ENCODE results near the gene IGFALS. TPM values are rescaled to one million over a fixed set of nuclear protein-coding genes. Genes with fewer than 3 reads are reported as not detected.

Gene IGFALS
- total and polyA plus RNA-seq, 2 experiments from 2014 or later, result 1.3 to 2.1 TPM

- H3K27me3 ChIP-seq, result no peaks in the 10 kb centered on the region
- no peak overlapping the region for H3K4me3 ChIP-seq
- TF ChIP-seq, protein P1, sequence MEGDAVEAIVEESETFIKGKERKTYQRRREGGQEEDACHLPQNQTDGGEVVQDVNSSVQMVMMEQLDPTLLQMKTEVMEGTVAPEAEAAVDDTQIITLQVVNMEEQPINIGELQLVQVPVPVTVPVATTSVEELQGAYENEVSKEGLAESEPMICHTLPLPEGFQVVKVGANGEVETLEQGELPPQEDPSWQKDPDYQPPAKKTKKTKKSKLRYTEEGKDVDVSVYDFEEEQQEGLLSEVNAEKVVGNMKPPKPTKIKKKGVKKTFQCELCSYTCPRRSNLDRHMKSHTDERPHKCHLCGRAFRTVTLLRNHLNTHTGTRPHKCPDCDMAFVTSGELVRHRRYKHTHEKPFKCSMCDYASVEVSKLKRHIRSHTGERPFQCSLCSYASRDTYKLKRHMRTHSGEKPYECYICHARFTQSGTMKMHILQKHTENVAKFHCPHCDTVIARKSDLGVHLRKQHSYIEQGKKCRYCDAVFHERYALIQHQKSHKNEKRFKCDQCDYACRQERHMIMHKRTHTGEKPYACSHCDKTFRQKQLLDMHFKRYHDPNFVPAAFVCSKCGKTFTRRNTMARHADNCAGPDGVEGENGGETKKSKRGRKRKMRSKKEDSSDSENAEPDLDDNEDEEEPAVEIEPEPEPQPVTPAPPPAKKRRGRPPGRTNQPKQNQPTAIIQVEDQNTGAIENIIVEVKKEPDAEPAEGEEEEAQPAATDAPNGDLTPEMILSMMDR (IDR thresholded peaks at IDR 0.05; ENCODE audit: low read depth, low read length), result peak; percentile 35
- H3K27ac ChIP-seq, result no peak overlapping the region
- peak; percentile 58 to 70 for DNase-seq (ENCODE audit: low read depth in 1 of 2, low spot score in 1 of 2)
- peaks cover 14% of the 10 kb centered on the region for H3K4me1 ChIP-seq (ENCODE audit: low read depth)
- peaks cover 9% of the 10 kb centered on the region for H3K36me3 ChIP-seq
- no peaks in the 10 kb centered on the region for H3K9me3 ChIP-seq (ENCODE audit: low read depth)
Observed at GRCh38 chr16:1823821-1824220, 30.3 kb upstream of the IGFALS start.

DNA sequence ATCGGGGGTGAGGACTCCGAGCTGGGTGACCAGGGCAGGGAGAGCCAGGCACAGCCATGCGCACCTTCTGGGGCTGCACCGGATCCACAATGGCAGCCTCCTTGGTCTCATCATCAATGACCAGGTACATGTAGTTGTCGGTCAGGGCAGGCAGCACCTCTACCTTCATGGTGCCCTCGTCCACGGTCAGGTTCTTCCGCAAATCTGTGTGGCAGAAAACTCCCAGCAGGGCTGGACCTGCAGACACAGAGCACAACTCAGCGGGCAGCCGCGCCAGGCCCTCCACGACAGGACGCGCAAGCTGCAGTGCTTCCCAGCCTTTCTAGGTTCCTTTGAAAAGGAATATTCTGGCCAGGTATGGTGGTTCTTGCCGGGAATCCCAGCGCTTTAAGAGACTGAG is 29.3 kb upstream of the IGFALS start:
- peaks cover 9% of the 10 kb centered on the region for H3K36me3 ChIP-seq
- H3K27me3 ChIP-seq, result no peaks in the 10 kb centered on the region
- DNase-seq (ENCODE audit: low read depth in 1 of 2, low spot score in 1 of 2), result no peak
- H3K9me3 ChIP-seq (ENCODE audit: low read depth), result no peaks in the 10 kb centered on the region
- no peak overlapping the region for H3K4me3 ChIP-seq
- TF ChIP-seq, protein P1 (IDR thresholded peaks at IDR 0.05; ENCODE audit: low read depth, low read length), result no peak
- H3K27ac ChIP-seq, result no peak overlapping the region
- H3K4me1 ChIP-seq (ENCODE audit: low read depth), result peaks cover 5% of the 10 kb centered on the region

- Histone ChIP-seq H3K27ac (no peak overlapping the region), H3K4me3 (no peak overlapping the region), H3K4me1 (ENCODE audit: low read depth) (peaks cover 3% of the 10 kb centered on the region), H3K36me3 (peaks cover 9% of the 10 kb centered on the region), H3K27me3 (no peaks in the 10 kb centered on the region), H3K9me3 (ENCODE audit: low read depth) (no peaks in the 10 kb centered on the region)
- DNase-seq (ENCODE audit: low read depth in 1 of 2, low spot score in 1 of 2), result no peak
- TF ChIP-seq, protein P1 (IDR thresholded peaks at IDR 0.05; ENCODE audit: low read depth, low read length), result no peak
Observed at GRCh38 chr16:1821861-1822611, 28.5 kb upstream of the IGFALS start.

DNA sequence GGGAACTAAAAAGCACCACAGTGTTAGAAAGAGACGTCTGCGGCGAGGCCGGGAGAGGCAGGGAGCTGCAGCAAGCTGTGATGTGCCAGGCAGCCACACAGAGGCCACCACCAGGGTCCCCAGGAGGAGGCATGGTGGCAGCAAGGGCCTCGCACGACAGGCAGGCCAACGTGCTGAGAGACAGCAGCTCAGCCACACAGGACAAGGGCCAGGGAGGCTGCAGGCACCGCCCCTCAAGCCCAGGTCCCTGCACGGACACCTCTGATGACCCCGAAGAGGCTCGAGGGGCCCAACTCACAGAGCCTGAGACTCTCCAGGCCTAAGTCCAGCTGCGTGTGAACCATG is 27.4 kb upstream of the IGFALS start:
- H3K27ac ChIP-seq, result no peak overlapping the region
- H3K4me3 ChIP-seq, result no peak overlapping the region
- H3K9me3 ChIP-seq (ENCODE audit: low read depth), result no peaks in the 10 kb centered on the region
- H3K4me1 ChIP-seq (ENCODE audit: low read depth), result peaks cover 3% of the 10 kb centered on the region
- DNase-seq (ENCODE audit: low read depth in 1 of 2, low spot score in 1 of 2), result no peak
- TF ChIP-seq, protein P1 (IDR thresholded peaks at IDR 0.05; ENCODE audit: low read depth, low read length), result no peak
- peaks cover 17% of the 10 kb centered on the region for H3K36me3 ChIP-seq
- no peaks in the 10 kb centered on the region for H3K27me3 ChIP-seq

- Histone ChIP-seq H3K9me3 (ENCODE audit: low read depth) (no peaks in the 10 kb centered on the region), H3K36me3 (peaks cover 20% of the 10 kb centered on the region), H3K27me3 (no peaks in the 10 kb centered on the region), H3K27ac (no peak overlapping the region), H3K4me1 (ENCODE audit: low read depth) (no peaks in the 10 kb centered on the region), H3K4me3 (no peak overlapping the region)
- TF ChIP-seq, protein P1 (IDR thresholded peaks at IDR 0.05; ENCODE audit: low read depth, low read length), result no peak
- DNase-seq (ENCODE audit: low read depth in 1 of 2, low spot score in 1 of 2), result no peak
Observed at GRCh38 chr16:1820096-1820945, 26.8 kb upstream of the IGFALS start.
